Measurements from ENCODE around the gene AP3S1.
"Not testable (repeated sequence)": the region's sequence is repeated elsewhere in the genome, so short reads cannot be mapped to it uniquely, and the experiment has no call there.

Gene AP3S1

GRCh38 chr5:115818821-115819220 lies 22.9 kb upstream of the AP3S1 start:
- TF ChIP-seq CTCF (IDR thresholded peaks at IDR 0.05; ENCODE audit: borderline replicate concordance, insufficient read depth, low read depth, low read length): no peak
- H3K4me3 ChIP-seq (ENCODE audit: low read depth, low read length): no peak overlapping the region

- H3K4me3 ChIP-seq (ENCODE audit: low read depth, low read length): no peak overlapping the region
- TF ChIP-seq CTCF (IDR thresholded peaks at IDR 0.05; ENCODE audit: borderline replicate concordance, insufficient read depth, low read depth, low read length): no peak
These were observed 20.9 kb upstream of the AP3S1 start for GRCh38 chr5:115820846-115821245.

GRCh38 chr5:115824983-115825382 lies 16.8 kb upstream of the AP3S1 start:
- not testable (repeated sequence) for H3K4me3 ChIP-seq (ENCODE audit: low read depth, low read length)

GRCh38 chr5:115825948-115826347 lies 15.8 kb upstream of the AP3S1 start:
- no peak overlapping the region for H3K4me3 ChIP-seq (ENCODE audit: low read depth, low read length)
- no peak for TF ChIP-seq CTCF (IDR thresholded peaks at IDR 0.05; ENCODE audit: borderline replicate concordance, insufficient read depth, low read depth, low read length)

- H3K4me3 ChIP-seq (ENCODE audit: low read depth, low read length): no peak overlapping the region
- TF ChIP-seq CTCF (IDR thresholded peaks at IDR 0.05; ENCODE audit: borderline replicate concordance, insufficient read depth, low read depth, low read length): no peak
These were observed 11.8 kb upstream of the AP3S1 start for GRCh38 chr5:115829913-115830312.

GRCh38 chr5:115831163-115831768 lies 10.5 kb upstream of the AP3S1 start:
- TF ChIP-seq CTCF (IDR thresholded peaks at IDR 0.05; ENCODE audit: borderline replicate concordance, insufficient read depth, low read depth, low read length): peak; percentile 58; the same call in 1 of the 2 replicates
- no peak overlapping the region for H3K4me3 ChIP-seq (ENCODE audit: low read depth, low read length)

- H3K4me3 ChIP-seq (ENCODE audit: low read depth, low read length): no peak overlapping the region
- no peak for TF ChIP-seq CTCF (IDR thresholded peaks at IDR 0.05; ENCODE audit: borderline replicate concordance, insufficient read depth, low read depth, low read length)
These were observed 6.3 kb upstream of the AP3S1 start for GRCh38 chr5:115835481-115835880.
